HEK293 (cell line): ENCODE measurements around the gene SLC38A8.

Experiments
- ATF2 ChIP-seq: fragments of 450-650 bp; formaldehyde crosslinking; IDR thresholded peaks from 2 replicates; pipeline ENCODE4 v1.5.1; 2016; ENCODE audit warnings: missing biosample characterization, missing genetic modification characterization, low read depth
- PBX3 ChIP-seq: sonication (generic); formaldehyde crosslinking; IDR thresholded peaks from 2 replicates; pipeline ENCODE4 v1.8.1; 2022; ENCODE audit warnings: mild to moderate bottlenecking, moderate library complexity, missing genetic modification reagents
- ZBTB7A ChIP-seq: fragments of 450-650 bp; formaldehyde crosslinking; IDR thresholded peaks from 2 replicates; pipeline ENCODE4 v1.5.1; 2016; ENCODE audit warnings: low read depth, missing biosample characterization, missing genetic modification characterization
- ZBTB8A ChIP-seq: fragments of 450-650 bp; formaldehyde crosslinking; IDR thresholded peaks from 2 replicates; pipeline ENCODE4 v1.5.1; 2016; ENCODE audit warnings: missing biosample characterization, missing genetic modification characterization
- ZFP41 ChIP-seq: fragments of 450-650 bp; formaldehyde crosslinking; IDR thresholded peaks from 2 replicates; pipeline ENCODE4 v1.5.1; 2016; ENCODE audit warnings: missing biosample characterization, missing genetic modification characterization, borderline replicate concordance
- ZNF10 ChIP-seq: fragments of 450-650 bp; formaldehyde crosslinking; IDR thresholded peaks from 2 replicates; pipeline ENCODE4 v1.5.1; 2017; ENCODE audit warnings: missing biosample characterization, missing genetic modification characterization
- ZNF18 ChIP-seq: fragments of 450-650 bp; formaldehyde crosslinking; IDR thresholded peaks from 2 replicates; pipeline ENCODE4 v1.5.1; 2016; ENCODE audit warnings: missing biosample characterization, missing genetic modification characterization
- ZNF350 ChIP-seq: fragments of 450-650 bp; formaldehyde crosslinking; IDR thresholded peaks from 2 replicates; pipeline ENCODE4 v1.5.0; 2017; ENCODE audit warnings: missing biosample characterization, mild to moderate bottlenecking, missing genetic modification characterization
- TF ChIP-seq, protein P1 (sequence below): fragments of 450-650 bp; formaldehyde crosslinking; IDR thresholded peaks from 2 replicates; pipeline ENCODE4 v1.5.1; 2016; ENCODE audit warnings: missing biosample characterization, missing genetic modification characterization
- TF ChIP-seq, protein P2 (sequence below): fragments of 450-650 bp; formaldehyde crosslinking; IDR thresholded peaks from 2 replicates; pipeline ENCODE4 v1.5.1; 2016; ENCODE audit warnings: missing biosample characterization, missing genetic modification characterization

GRCh38 chr16:83979441-83979840 is 63.2 kb downstream of the SLC38A8 start:
- TF ChIP-seq, protein P1, sequence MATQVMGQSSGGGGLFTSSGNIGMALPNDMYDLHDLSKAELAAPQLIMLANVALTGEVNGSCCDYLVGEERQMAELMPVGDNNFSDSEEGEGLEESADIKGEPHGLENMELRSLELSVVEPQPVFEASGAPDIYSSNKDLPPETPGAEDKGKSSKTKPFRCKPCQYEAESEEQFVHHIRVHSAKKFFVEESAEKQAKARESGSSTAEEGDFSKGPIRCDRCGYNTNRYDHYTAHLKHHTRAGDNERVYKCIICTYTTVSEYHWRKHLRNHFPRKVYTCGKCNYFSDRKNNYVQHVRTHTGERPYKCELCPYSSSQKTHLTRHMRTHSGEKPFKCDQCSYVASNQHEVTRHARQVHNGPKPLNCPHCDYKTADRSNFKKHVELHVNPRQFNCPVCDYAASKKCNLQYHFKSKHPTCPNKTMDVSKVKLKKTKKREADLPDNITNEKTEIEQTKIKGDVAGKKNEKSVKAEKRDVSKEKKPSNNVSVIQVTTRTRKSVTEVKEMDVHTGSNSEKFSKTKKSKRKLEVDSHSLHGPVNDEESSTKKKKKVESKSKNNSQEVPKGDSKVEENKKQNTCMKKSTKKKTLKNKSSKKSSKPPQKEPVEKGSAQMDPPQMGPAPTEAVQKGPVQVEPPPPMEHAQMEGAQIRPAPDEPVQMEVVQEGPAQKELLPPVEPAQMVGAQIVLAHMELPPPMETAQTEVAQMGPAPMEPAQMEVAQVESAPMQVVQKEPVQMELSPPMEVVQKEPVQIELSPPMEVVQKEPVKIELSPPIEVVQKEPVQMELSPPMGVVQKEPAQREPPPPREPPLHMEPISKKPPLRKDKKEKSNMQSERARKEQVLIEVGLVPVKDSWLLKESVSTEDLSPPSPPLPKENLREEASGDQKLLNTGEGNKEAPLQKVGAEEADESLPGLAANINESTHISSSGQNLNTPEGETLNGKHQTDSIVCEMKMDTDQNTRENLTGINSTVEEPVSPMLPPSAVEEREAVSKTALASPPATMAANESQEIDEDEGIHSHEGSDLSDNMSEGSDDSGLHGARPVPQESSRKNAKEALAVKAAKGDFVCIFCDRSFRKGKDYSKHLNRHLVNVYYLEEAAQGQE (tag by site-specific recombination), result no peak
- TF ChIP-seq PBX3 (CRISPR knock-in tag), result no peak
- TF ChIP-seq, protein P2, sequence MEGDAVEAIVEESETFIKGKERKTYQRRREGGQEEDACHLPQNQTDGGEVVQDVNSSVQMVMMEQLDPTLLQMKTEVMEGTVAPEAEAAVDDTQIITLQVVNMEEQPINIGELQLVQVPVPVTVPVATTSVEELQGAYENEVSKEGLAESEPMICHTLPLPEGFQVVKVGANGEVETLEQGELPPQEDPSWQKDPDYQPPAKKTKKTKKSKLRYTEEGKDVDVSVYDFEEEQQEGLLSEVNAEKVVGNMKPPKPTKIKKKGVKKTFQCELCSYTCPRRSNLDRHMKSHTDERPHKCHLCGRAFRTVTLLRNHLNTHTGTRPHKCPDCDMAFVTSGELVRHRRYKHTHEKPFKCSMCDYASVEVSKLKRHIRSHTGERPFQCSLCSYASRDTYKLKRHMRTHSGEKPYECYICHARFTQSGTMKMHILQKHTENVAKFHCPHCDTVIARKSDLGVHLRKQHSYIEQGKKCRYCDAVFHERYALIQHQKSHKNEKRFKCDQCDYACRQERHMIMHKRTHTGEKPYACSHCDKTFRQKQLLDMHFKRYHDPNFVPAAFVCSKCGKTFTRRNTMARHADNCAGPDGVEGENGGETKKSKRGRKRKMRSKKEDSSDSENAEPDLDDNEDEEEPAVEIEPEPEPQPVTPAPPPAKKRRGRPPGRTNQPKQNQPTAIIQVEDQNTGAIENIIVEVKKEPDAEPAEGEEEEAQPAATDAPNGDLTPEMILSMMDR, result no peak
- no peak for TF ChIP-seq ZBTB8A (tag by site-specific recombination)
- TF ChIP-seq ZNF18 (tag by site-specific recombination), result no peak
- TF ChIP-seq ATF2 (tag by site-specific recombination), result no peak
- no peak for TF ChIP-seq ZNF10
- no peak for TF ChIP-seq ZNF350 (tag by site-specific recombination)
- no peak for TF ChIP-seq ZFP41 (tag by site-specific recombination)
- no peak for TF ChIP-seq ZBTB7A (tag by site-specific recombination)
